ENCODE results near the gene DDT. TPM values are rescaled to one million over a fixed set of nuclear protein-coding genes. Genes with fewer than 3 reads are reported as not detected.
A peak's percentile ranks its signal among the peaks of the same experiment; 100 is the strongest.
"Not testable (repeated sequence)": the region's sequence is repeated elsewhere in the genome, so short reads cannot be mapped to it uniquely, and the experiment has no call there.

Gene DDT
- total RNA-seq, 1 experiment from 2014 or later: 422 TPM

DNA sequence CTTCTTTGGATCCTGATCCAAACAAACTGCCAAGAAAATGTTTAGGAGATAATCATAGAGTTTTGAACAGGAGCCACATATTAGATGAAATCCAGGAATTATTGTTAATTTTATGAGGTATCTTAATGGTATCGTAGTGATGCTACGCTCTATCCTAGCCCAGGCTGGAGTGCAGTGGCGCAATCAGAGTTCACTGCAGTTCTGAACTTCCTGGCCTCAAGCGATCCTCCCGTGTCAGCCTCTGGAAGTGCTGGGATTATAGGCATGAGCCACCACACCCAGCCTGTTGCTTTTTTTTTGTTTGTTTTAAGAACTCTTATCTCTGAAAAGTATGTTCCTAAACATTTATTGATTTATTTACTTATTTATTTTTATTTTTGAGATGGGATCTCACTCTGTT, 28.6 kb upstream of the DDT start:
- no peak for DNase-seq
- Histone ChIP-seq H3K4me3 (ENCODE audit: insufficient read depth, low read depth, low read length) (no peak overlapping the region), H3K36me3 (replicated peaks; ENCODE audit: control insufficient read depth, insufficient read depth, low read length) (no peaks in the 10 kb centered on the region), H3K27me3 (ENCODE audit: control insufficient read depth, insufficient read depth, low read length) (no peaks in the 10 kb centered on the region; the same call in 1 of the 2 replicates)

DNA sequence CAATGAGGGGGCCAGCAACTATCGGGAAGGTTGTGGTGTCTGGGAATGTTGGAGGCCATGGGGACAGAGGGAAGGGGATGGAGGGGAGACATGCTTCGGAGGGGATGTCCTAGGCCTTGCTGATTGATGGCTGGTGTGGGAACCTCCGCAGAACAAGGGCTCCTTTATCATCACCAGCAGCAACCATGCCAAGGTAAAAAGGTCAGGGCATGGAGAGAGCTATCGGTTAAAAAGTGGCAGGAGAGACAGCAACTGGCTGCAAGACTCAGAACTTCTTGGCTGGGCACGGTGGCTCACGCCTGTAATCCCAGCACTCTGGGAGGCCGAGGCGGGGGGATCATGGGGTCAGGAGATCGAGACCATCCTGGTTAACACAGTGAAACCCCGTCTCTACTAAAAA, 28.0 kb upstream of the DDT start:
- Histone ChIP-seq H3K4me3 (ENCODE audit: insufficient read depth, low read depth, low read length) (no peak overlapping the region), H3K27me3 (ENCODE audit: control insufficient read depth, insufficient read depth, low read length) (no peaks in the 10 kb centered on the region; the same call in 1 of the 2 replicates), H3K36me3 (replicated peaks; ENCODE audit: control insufficient read depth, insufficient read depth, low read length) (no peaks in the 10 kb centered on the region)
- no peak for DNase-seq

DNA sequence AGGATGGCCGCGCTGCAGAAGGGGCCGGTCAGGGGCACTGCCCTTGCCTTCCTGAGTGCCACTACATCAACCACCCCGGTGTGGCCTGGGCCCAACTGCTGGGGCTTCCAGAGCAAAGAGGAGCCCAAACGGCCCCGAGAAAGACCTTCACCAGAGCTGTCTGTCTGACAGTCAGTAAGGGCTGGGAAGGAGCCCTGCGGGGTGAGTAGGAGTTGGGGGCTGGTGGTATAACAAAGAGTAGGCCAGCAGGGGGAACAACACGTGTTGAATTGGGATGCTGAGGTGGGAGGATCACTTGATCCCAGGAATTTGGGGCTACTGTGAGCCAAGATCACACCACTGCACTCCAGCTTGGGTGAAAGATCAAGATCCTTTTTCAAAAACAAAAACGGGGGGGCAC, 27.1 kb upstream of the DDT start:
- no peaks in the 10 kb centered on the region for H3K36me3 ChIP-seq (replicated peaks; ENCODE audit: control insufficient read depth, insufficient read depth, low read length)
- peak; percentile 91 for DNase-seq
- no peaks in the 10 kb centered on the region; the same call in 1 of the 2 replicates for H3K27me3 ChIP-seq (ENCODE audit: control insufficient read depth, insufficient read depth, low read length)
- H3K4me3 ChIP-seq (ENCODE audit: insufficient read depth, low read depth, low read length): no peak overlapping the region

GRCh38 chr22:23999779-24000178, 25.5 kb upstream of the DDT start:
- H3K27me3 ChIP-seq (ENCODE audit: control insufficient read depth, insufficient read depth, low read length); H3K4me3 ChIP-seq (ENCODE audit: insufficient read depth, low read depth, low read length); H3K36me3 ChIP-seq (replicated peaks; ENCODE audit: control insufficient read depth, insufficient read depth, low read length): not testable (repeated sequence)
- DNase-seq: peak; percentile 11

DNA sequence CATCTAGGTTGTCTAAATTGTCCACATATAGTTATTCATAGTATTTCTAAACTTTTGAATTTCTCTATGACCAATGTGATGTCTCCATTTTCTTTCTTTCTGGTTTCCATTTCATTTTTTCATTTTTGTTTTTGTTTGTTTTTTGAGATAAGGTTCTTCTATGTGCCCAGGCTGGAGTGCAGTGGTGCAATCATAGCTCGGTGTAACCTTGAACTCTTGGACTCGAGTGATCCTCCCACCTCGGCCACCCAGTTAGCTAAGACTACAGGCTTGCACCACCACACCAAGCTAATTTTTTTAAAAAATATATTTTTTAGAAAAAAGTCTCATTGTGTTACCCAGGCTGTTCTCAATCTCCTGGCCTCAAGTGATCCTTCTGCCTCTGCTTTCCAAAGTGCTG, 22.9 kb upstream of the DDT start:
- DNase-seq: no peak
- Histone ChIP-seq H3K27me3 (ENCODE audit: control insufficient read depth, insufficient read depth, low read length) (no peaks in the 10 kb centered on the region), H3K4me3 (ENCODE audit: insufficient read depth, low read depth, low read length) (no peak overlapping the region)

DNA sequence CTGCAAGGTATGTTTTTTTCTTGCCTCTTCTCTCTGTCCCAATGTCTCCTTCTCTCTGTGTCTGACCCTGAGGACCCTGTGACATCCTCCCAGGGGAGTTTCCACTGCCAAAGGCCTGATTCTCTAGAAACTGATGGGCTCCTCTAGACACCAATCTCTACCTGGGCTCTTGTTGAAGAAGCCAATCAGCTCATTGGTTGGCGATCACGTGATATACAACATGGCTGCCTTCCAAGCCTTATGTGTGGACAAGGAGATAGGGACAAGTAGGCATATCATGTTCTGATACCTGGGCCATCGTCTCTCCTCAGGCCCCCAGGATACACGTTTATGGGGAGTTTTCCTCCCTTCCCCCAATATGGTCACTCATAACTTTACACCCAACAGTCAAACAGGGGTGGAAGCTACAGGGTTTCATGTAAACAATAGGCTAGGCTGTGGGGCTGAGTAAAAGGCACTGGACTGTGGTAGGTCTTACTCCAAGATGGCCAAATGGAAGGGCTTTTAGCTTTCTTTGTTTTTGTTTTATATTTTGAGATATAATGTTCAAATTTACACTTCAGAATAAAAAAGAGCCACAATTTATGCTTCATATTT, 19.4 kb upstream of the DDT start:
- not testable (repeated sequence) for DNase-seq; H3K27me3 ChIP-seq (ENCODE audit: control insufficient read depth, insufficient read depth, low read length); H3K4me3 ChIP-seq (ENCODE audit: insufficient read depth, low read depth, low read length); H3K36me3 ChIP-seq (replicated peaks; ENCODE audit: control insufficient read depth, insufficient read depth, low read length)

More for the DNA sequence above, 22.9 kb upstream of the DDT start:
- H3K36me3 ChIP-seq (replicated peaks; ENCODE audit: control insufficient read depth, insufficient read depth, low read length): no peaks in the 10 kb centered on the region

DNA sequence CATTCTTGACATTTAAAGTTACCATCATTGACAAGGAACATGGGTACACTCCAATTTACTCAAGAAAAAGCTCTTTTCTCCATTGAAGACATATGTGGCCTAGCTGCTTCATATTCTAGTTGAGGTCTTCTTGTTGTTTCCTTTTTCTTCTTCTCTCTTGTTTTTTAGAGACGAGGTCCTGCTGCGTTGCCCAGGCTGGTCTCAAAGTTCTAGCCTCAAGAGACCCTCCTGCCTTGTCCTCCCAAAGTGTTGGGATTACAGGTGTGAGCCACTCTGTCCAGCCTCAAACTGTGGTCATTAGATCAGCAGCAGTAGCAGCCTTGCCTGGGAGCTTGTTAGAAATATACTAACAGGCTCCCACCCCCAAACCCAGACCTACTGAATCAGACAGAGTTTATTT, 18.8 kb upstream of the DDT start:
- H3K27me3 ChIP-seq (ENCODE audit: control insufficient read depth, insufficient read depth, low read length); H3K4me3 ChIP-seq (ENCODE audit: insufficient read depth, low read depth, low read length); H3K36me3 ChIP-seq (replicated peaks; ENCODE audit: control insufficient read depth, insufficient read depth, low read length); DNase-seq: not testable (repeated sequence)

DNA sequence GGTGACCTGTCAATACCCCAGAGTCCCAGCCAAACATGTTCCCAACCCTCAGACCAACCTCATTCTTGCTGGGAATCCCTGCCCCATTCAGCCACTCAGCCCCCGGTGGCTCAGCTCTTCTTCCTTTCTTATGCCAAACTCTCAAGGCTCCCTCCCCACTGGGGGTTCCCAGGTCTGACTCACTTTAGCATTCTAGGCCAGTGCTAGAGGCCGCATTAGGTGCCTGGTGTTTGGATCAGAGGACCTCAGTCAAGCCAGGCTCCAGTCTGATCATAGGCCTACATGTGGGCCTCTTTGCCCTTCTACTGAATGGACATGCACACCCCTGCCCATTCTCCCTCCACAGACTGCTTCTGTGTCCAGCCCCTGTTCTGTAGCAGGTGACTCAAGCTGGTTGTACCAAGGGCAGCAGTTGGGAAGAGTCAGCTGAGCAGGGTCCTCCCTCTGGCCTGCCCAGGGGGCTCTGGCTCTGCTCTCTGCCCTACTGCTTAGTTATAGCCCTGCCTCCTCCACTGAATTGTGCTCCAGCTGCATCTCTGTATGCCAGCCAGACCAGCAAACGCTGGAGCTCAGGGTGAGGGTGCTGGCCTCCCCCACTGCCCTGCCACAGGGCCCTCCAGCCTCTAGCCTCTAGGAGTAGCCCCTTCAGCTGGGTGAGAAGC, 15.5 kb upstream of the DDT start:
- DNase-seq: peak; percentile 58
- H3K4me3 ChIP-seq (ENCODE audit: insufficient read depth, low read depth, low read length); H3K27me3 ChIP-seq (ENCODE audit: control insufficient read depth, insufficient read depth, low read length); H3K36me3 ChIP-seq (replicated peaks; ENCODE audit: control insufficient read depth, insufficient read depth, low read length): not testable (repeated sequence)

GRCh38 chr22:23986538-23987178, 12.4 kb upstream of the DDT start:
- H3K36me3 ChIP-seq (replicated peaks; ENCODE audit: control insufficient read depth, insufficient read depth, low read length); H3K27me3 ChIP-seq (ENCODE audit: control insufficient read depth, insufficient read depth, low read length); DNase-seq; H3K4me3 ChIP-seq (ENCODE audit: insufficient read depth, low read depth, low read length): not testable (repeated sequence)

- H3K4me3 ChIP-seq (ENCODE audit: insufficient read depth, low read depth, low read length); H3K36me3 ChIP-seq (replicated peaks; ENCODE audit: control insufficient read depth, insufficient read depth, low read length); DNase-seq; H3K27me3 ChIP-seq (ENCODE audit: control insufficient read depth, insufficient read depth, low read length): not testable (repeated sequence)
Measured at GRCh38 chr22:23986089-23986488, 11.8 kb upstream of the DDT start.

GRCh38 chr22:23984430-23984829, 10.2 kb upstream of the DDT start:
- Histone ChIP-seq H3K36me3 (replicated peaks; ENCODE audit: control insufficient read depth, insufficient read depth, low read length) (no peaks in the 10 kb centered on the region), H3K4me3 (ENCODE audit: insufficient read depth, low read depth, low read length) (no peak overlapping the region), H3K27me3 (ENCODE audit: control insufficient read depth, insufficient read depth, low read length) (no peaks in the 10 kb centered on the region)
- DNase-seq: no peak

GRCh38 chr22:23980567-23980966, 6.3 kb upstream of the DDT start:
- H3K36me3 ChIP-seq (replicated peaks; ENCODE audit: control insufficient read depth, insufficient read depth, low read length); H3K27me3 ChIP-seq (ENCODE audit: control insufficient read depth, insufficient read depth, low read length); H3K4me3 ChIP-seq (ENCODE audit: insufficient read depth, low read depth, low read length); DNase-seq: not testable (repeated sequence)

- not testable (repeated sequence) for H3K27me3 ChIP-seq (ENCODE audit: control insufficient read depth, insufficient read depth, low read length); H3K36me3 ChIP-seq (replicated peaks; ENCODE audit: control insufficient read depth, insufficient read depth, low read length); DNase-seq; H3K4me3 ChIP-seq (ENCODE audit: insufficient read depth, low read depth, low read length)
Measured at GRCh38 chr22:23979557-23980240, 5.5 kb upstream of the DDT start, which contains the start of gene GSTT2. GSTT2 (plus strand) TSS chr22:23980134.

GRCh38 chr22:23977304-23977703, 3.1 kb upstream of the DDT start:
- H3K36me3 ChIP-seq (replicated peaks; ENCODE audit: control insufficient read depth, insufficient read depth, low read length); H3K4me3 ChIP-seq (ENCODE audit: insufficient read depth, low read depth, low read length); DNase-seq; H3K27me3 ChIP-seq (ENCODE audit: control insufficient read depth, insufficient read depth, low read length): not testable (repeated sequence)
